OCI-LY3 (cell line): ENCODE results near the gene TOP3B.

Source experiments
- H2AFZ ChIP-seq: fragments of 200-600, 300-600 bp; shearing (Covaris generic); 2 replicates; pipeline ENCODE4 v1.6.0; 2014; ENCODE audit warnings: antibody characterized with exemption, low read depth, low read length
- H3K27ac ChIP-seq: fragments of 200-600, 300-600 bp; sonication (generic); 2 replicates; pipeline ENCODE4 v1.5.1; 2014; ENCODE audit warnings: mild to moderate bottlenecking, low read length, moderate library complexity, mixed read lengths
- H3K27me3 ChIP-seq: fragments of 200-600, 300-600 bp; sonication (generic); 2 replicates; pipeline ENCODE4 v1.6.1; 2014; ENCODE audit warnings: low read depth, low read length, mixed read lengths
- H3K36me3 ChIP-seq: fragments of 200-600, 300-600 bp; sonication (generic); replicated peaks from 2 replicates; pipeline ENCODE3; 2014; ENCODE audit warnings: low read depth, low read length, mixed read lengths
- H3K4me1 ChIP-seq: fragments of 300-600, 200-600 bp; sonication (generic); 2 replicates; pipeline ENCODE4 v1.6.1; 2014; ENCODE audit warnings: low read length, mixed read lengths
- H3K4me2 ChIP-seq: fragments of 200-600, 300-600 bp; sonication (generic); 2 replicates; pipeline ENCODE4 v1.6.1; 2014; ENCODE audit warnings: low read length, mixed read lengths
- H3K4me3 ChIP-seq: fragments of 300-600, 200-600 bp; sonication (generic); 2 replicates; pipeline ENCODE4 v1.5.1; 2014; ENCODE audit warnings: antibody characterized with exemption, mild to moderate bottlenecking, low read length, moderate library complexity
- H3K79me2 ChIP-seq: fragments of 300-600, 200-600 bp; shearing (Covaris generic); 2 replicates; pipeline ENCODE4 v1.6.1; 2014; ENCODE audit warnings: mild to moderate bottlenecking, low read length, mixed read lengths
- H3K9ac ChIP-seq: fragments of 300-600, 200-600 bp; shearing (Covaris generic); 2 replicates; pipeline ENCODE4 v1.6.0; 2014; ENCODE audit warnings: mild to moderate bottlenecking, low read length, moderate library complexity
- H3K9me3 ChIP-seq: fragments of 200-600, 300-600 bp; shearing (Covaris generic); 2 replicates; pipeline ENCODE4 v1.6.1; 2014; ENCODE audit warnings: low read length, mixed read lengths; ENCODE audit not compliant: insufficient read depth
- H4K20me1 ChIP-seq: fragments of 200-600, 300-600 bp; sonication (generic); 2 replicates; pipeline ENCODE4 v1.6.1; 2016; ENCODE audit warnings: low read length, mixed read lengths; ENCODE audit not compliant: insufficient read depth
- CTCF ChIP-seq: fragments of 200-600, 300-600 bp; sonication (generic); IDR thresholded peaks from 2 replicates; pipeline ENCODE4 v1.5.1; 2014; ENCODE audit warnings: antibody characterized with exemption, low read length, low read depth
- EZH2phosphoT487 ChIP-seq: fragments of 200-600 bp; shearing (Covaris generic); IDR thresholded peaks from 2 replicates; pipeline ENCODE4 v1.6.1; 2018; ENCODE audit warnings: antibody characterized with exemption, mixed run types, low read depth

TOP3B gene

GRCh38 chr22:21949948-21950347 is 32.6 kb downstream of the TOP3B start:
- Histone ChIP-seq H4K20me1 (0 out of 2 replicates have a peak, but pooled peaks cover 3% of the 10 kb centered on the region), H3K27me3 (no peaks in the 10 kb centered on the region), H3K9ac (no peak overlapping the region), H3K4me1 (peaks cover 5% of the 10 kb centered on the region; the same call in 1 of the 2 replicates), H3K9me3 (no peaks in the 10 kb centered on the region), H3K36me3 (no peaks in the 10 kb centered on the region), H3K79me2 (peaks cover 6% of the 10 kb centered on the region; the same call in 1 of the 2 replicates), H3K4me3 (no peak overlapping the region), H3K4me2 (no peak overlapping the region), H3K27ac (no peak overlapping the region), H2AFZ (no peak overlapping the region)
- TF ChIP-seq EZH2phosphoT487 = no peak
- no peak for TF ChIP-seq CTCF

- Histone ChIP-seq H3K27me3 (no peaks in the 10 kb centered on the region), H3K4me1 (peaks cover 5% of the 10 kb centered on the region; the same call in 1 of the 2 replicates), H2AFZ (no peak overlapping the region), H3K9ac (no peak overlapping the region), H3K4me3 (no peak overlapping the region), H3K9me3 (no peaks in the 10 kb centered on the region), H4K20me1 (0 out of 2 replicates have a peak, but pooled peaks cover 3% of the 10 kb centered on the region), H3K79me2 (peaks cover 6% of the 10 kb centered on the region; the same call in 1 of the 2 replicates), H3K4me2 (no peak overlapping the region), H3K27ac (no peak overlapping the region), H3K36me3 (no peaks in the 10 kb centered on the region)
- TF ChIP-seq CTCF (no peak), EZH2phosphoT487 (no peak)
Measured at GRCh38 chr22:21949569-21949918, 33.0 kb downstream of the TOP3B start.

GRCh38 chr22:21948824-21949568 is 33.6 kb downstream of the TOP3B start:
- TF ChIP-seq CTCF = no peak
- no peak for TF ChIP-seq EZH2phosphoT487
- Histone ChIP-seq H3K9me3 (no peaks in the 10 kb centered on the region), H2AFZ (no peak overlapping the region), H3K27ac (no peak overlapping the region), H3K79me2 (peaks cover 6% of the 10 kb centered on the region; the same call in 1 of the 2 replicates), H3K9ac (no peak overlapping the region), H4K20me1 (0 out of 2 replicates have a peak, but pooled peaks cover 3% of the 10 kb centered on the region), H3K4me2 (no peak overlapping the region), H3K4me3 (no peak overlapping the region), H3K4me1 (peaks cover 5% of the 10 kb centered on the region; the same call in 1 of the 2 replicates), H3K27me3 (no peaks in the 10 kb centered on the region), H3K36me3 (no peaks in the 10 kb centered on the region)

- H3K9me3 ChIP-seq = no peaks in the 10 kb centered on the region
- no peak for TF ChIP-seq EZH2phosphoT487
- no peaks in the 10 kb centered on the region for H3K36me3 ChIP-seq
- peaks cover 6% of the 10 kb centered on the region; the same call in 1 of the 2 replicates for H3K79me2 ChIP-seq
- H3K27ac ChIP-seq = no peak overlapping the region
- no peak overlapping the region for H3K9ac ChIP-seq
- H3K4me3 ChIP-seq = no peak overlapping the region
- no peak overlapping the region for H3K4me2 ChIP-seq
- 0 out of 2 replicates have a peak, but pooled peaks cover 3% of the 10 kb centered on the region for H4K20me1 ChIP-seq
- no peaks in the 10 kb centered on the region for H3K27me3 ChIP-seq
- H3K4me1 ChIP-seq = peaks cover 5% of the 10 kb centered on the region; the same call in 1 of the 2 replicates
- no peak overlapping the region for H2AFZ ChIP-seq
Measured at GRCh38 chr22:21948390-21948789, 34.2 kb downstream of the TOP3B start.
